GM12801 (cell line): ENCODE measurements around the gene TCERG1L.

Experiments
- TF ChIP-seq, protein P1 (sequence below): IDR thresholded peaks from one replicate; pipeline ENCODE4 v1.5.1; 2011; ENCODE audit warnings: control low read depth; ENCODE audit not compliant: insufficient read length; ENCODE audit errors: extremely low read depth

TCERG1L gene

DNA sequence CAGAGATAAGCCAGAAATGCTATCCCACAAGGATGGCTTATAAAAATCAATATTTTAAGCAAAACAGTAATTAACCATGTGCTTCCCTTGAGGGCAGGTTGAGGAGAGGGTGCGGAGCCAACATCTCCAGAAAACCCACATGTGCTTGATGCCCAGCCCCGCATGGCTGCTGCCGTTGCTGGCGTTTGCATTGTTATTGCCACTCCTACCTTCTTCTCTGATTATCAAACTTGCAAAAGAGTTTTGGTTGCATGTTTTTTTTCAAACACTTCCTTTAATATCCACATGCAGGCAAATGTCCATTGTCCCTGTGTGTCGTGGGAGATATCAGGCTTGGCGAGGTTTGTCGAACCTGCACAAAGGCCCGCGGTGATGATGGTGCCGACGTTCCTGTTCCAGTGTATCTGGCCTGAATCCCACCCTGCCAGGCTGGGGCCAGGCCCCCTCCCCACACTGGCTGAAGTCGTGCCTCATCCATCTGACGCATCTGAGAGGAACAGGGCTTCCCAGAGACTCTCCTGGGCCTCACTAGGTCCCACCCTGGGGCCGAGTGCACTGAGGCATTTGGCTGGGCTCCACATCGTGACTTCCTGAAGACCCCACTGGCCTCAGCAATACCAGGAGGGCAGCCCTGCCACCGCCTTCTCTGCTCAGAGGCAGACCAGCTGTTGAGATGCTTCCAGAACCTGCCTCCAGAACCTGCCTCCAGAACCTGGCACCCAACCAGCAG lies 40.9 kb downstream of the TCERG1L start:
- TF ChIP-seq, protein P1, sequence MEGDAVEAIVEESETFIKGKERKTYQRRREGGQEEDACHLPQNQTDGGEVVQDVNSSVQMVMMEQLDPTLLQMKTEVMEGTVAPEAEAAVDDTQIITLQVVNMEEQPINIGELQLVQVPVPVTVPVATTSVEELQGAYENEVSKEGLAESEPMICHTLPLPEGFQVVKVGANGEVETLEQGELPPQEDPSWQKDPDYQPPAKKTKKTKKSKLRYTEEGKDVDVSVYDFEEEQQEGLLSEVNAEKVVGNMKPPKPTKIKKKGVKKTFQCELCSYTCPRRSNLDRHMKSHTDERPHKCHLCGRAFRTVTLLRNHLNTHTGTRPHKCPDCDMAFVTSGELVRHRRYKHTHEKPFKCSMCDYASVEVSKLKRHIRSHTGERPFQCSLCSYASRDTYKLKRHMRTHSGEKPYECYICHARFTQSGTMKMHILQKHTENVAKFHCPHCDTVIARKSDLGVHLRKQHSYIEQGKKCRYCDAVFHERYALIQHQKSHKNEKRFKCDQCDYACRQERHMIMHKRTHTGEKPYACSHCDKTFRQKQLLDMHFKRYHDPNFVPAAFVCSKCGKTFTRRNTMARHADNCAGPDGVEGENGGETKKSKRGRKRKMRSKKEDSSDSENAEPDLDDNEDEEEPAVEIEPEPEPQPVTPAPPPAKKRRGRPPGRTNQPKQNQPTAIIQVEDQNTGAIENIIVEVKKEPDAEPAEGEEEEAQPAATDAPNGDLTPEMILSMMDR = no peak

DNA sequence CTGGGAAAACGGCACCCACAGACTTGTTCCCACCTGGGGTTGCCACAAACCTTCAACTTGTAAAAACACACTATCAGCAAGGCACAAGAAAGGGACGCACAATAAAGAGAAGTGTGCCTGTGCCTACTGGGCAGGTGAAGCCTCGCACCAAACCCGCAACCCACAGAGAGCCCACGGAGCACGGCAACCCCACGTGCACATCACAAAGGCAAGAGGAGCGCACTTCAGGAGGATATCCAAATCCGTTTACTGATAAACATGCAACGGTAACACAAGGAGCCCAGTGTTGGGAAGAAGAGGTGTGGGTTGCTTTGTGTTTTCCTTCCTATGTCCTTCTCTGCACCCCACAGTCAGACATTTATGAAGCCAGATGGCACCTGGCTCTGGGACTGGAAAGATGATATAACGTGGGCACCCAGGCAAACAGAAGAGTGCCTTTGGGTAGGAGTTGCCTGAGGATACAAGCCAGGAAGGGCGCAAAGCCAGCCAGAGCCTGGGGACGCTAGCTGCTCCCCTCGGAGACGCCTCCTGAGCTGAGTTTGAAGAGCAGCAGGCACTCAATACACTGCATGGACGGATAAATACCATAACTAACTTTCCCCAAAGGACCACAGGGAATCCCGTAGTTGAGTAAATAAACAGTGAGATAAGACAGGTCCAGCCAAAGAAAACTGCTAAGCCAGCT lies 41.6 kb downstream of the TCERG1L start:
- TF ChIP-seq, protein P1 = no peak

DNA sequence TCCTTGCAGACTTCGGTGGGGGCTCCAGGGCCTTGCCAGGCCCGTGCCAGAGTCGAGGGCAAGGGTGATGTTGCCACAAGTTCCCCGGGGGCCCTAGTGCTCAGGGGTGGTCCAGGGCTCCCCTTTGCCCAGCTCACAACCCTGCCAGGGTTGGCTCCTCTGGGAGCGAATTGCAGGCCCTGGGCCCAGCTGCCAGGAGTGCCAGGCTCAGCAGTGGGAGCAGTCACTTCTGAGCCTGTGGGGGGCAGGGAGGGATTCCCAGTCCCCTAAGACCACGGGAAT lies 43.8 kb downstream of the TCERG1L start:
- TF ChIP-seq, protein P1 = no peak

DNA sequence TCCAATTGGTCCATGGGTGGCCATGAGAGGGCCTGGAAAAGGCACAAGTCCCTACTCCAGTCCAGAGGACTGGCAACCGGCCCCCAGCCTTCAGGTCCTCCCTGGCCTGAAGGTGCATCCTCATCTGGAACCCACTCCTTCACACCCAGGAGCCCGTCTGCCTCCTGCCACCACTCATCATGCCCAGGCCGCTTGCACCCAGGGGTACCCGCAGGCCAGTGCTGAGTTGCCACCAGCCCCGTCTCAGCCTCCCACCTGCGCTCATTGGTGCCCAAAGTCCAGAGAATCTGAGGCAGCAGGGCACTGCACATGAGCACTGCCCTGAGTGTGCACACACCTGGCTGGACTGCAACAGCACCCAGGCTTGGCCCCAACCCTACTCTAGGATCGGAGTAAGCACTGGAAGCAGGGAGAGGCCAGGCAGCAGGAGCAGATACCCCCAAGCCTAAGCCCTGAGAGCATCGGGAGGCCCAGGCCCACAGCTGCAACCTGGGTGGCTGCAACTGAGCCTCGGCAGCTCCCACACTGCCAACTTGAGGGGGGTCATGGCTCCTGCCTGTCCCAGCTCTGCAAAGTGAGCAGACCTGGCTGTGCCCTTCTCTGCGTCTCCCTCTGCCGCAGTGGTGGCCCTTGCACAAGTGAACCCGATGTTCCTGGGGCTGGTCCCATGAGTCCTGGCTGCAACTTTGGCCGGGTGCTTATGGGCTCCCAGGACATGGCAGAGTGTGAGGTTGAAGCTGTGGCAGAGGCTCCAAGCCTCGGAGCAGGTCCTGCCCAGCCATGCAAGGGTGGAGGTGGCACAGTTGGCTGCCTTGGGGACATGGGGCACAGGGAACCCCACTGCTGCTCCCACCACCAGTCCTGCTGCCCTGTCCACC lies 44.3 kb downstream of the TCERG1L start:
- TF ChIP-seq, protein P1 = no peak

DNA sequence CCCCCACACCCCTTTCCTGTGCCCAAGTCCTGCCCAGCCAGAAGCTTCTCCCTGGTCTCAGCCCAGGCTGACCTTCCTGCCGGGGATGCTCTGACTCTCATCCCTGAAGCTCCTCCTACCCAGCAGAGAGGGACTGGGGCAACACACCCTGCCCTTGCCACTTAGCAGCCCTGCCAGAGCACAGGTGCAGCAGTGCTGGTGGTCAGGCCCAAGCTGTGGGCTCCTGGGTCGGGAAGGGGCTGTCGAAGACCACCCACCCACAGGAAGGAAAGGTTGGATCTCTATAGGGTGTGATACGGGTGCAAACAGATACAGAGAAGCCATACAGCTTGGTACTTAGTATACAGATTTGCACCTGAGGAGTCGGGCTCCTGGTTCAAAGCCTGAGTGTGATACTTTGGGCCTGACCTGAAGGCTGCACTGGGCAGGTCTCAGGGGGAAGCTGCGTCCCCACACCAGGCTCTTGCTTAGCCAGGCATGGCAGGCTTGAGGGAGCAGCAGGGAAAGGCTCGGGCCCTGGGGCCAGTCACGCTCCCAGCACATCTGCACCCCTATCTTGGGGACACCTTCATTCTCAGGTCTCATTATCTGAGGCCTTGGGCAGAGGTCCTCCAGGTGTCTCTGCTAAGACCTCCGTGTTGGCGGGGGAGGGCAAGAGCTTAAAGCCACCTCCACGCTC lies 47.3 kb downstream of the TCERG1L start:
- TF ChIP-seq, protein P1 = no peak

DNA sequence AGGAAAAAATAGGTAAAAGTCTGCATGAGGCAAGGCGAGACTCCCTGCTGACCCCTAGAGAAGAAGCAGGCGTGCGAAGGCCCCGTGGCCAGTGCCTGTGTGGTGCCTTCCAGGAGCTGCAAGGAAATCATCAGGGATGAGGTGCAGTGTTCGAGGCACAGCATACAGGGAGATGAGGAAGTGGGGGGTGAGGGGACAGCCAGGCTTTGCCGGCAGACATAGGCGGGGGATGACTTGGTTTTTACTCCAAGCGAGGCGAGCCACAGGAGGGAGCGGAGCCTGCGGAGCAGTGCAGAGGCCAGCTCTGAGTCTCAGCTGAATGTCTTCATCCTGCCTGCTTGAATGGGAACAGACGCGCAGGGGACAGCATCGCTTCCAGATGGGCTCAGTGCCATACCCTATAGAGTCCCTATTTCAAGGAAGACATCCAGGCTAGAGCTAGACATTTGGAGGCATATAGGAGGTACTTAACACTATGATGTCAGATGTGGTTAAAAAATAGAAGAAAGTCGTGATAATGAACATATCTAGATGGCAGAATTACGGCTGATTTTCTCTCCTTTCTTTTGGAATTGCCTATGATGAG lies 49.5 kb downstream of the TCERG1L start:
- TF ChIP-seq, protein P1 = no peak
